GM04503 (cell line): ENCODE data around the gene ZNF488.

Experiments used
- DNase-seq: peaks from one replicate; pipeline ENCODE4 v3.0.0-alpha.2; 2012; ENCODE audit warnings: low read depth

Gene ZNF488

DNA sequence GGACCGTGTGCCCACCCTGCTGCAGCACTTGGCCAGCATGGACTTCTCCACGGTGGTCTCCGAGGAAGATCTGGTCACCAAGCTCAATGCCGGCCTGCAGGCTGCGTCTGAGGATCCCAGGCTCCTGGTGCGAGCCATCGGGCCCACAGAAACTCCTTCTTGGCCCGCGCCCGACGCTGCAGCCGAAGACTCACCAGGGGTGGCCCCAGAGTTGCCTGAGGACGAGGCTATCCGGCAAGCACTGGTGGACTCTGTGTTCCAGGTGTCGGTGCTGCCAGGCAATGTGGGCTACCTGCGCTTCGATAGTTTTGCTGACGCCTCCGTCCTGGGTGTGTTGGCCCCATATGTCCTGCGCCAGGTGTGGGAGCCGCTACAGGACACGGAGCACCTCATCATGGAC is 34.6 kb downstream of the ZNF488 start:
- no peak for DNase-seq

DNA sequence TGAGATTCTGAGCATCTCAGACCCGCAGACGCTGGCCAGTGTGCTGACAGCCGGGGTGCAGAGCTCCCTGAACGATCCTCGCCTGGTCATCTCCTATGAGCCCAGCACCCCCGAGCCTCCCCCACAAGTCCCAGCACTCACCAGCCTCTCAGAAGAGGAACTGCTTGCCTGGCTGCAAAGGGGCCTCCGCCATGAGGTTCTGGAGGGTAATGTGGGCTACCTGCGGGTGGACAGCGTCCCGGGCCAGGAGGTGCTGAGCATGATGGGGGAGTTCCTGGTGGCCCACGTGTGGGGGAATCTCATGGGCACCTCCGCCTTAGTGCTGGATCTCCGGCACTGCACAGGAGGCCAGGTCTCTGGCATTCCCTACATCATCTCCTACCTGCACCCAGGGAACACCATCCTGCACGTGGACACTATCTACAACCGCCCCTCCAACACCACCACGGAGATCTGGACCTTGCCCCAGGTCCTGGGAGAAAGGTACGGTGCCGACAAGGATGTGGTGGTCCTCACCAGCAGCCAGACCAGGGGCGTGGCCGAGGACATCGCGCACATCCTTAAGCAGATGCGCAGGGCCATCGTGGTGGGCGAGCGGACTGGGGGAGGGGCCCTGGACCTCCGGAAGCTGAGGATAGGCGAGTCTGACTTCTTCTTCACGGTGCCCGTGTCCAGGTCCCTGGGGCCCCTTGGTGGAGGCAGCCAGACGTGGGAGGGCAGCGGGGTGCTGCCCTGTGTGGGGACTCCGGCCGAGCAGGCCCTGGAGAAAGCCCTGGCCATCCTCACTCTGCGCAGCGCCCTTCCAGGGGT is 35.2 kb downstream of the ZNF488 start:
- DNase-seq: no peak

DNA sequence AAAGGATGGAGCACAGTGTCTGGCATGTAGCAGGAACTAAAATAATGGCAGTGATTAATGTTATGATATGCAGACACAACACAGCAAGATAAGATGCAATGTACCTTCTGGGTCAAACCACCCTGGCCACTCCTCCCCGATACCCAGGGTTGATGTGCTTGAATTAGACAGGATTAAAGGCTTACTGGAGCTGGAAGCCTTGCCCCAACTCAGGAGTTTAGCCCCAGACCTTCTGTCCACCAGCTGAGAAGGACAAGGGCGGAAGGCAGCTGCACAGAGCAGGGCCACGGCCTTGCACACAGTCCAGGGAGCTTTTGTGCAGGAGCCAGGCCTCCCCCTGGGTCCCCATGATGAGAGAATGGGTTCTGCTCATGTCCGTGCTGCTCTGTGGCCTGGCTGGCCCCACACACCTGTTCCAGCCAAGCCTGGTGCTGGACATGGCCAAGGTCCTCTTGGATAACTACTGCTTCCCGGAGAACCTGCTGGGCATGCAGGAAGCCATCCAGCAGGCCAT is 35.9 kb downstream of the ZNF488 start, which contains the start of gene RBP3:
Gene RBP3 (plus strand): TSS at position 226 of the 514 bp plus-strand sequence. CDS start 122 bp downstream, at position 348.
- DNase-seq: no peak

DNA sequence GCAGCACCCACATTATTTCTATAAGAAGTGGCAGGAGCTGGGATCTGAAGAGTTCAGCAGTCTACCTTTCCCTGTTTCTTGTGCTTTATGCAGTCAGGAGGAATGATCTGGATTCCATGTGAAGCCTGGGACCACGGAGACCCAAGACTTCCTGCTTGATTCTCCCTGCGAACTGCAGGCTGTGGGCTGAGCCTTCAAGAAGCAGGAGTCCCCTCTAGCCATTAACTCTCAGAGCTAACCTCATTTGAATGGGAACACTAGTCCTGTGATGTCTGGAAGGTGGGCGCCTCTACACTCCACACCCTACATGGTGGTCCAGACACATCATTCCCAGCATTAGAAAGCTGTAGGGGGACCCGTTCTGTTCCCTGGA is 36.8 kb downstream of the ZNF488 start:
- DNase-seq: no peak

DNA sequence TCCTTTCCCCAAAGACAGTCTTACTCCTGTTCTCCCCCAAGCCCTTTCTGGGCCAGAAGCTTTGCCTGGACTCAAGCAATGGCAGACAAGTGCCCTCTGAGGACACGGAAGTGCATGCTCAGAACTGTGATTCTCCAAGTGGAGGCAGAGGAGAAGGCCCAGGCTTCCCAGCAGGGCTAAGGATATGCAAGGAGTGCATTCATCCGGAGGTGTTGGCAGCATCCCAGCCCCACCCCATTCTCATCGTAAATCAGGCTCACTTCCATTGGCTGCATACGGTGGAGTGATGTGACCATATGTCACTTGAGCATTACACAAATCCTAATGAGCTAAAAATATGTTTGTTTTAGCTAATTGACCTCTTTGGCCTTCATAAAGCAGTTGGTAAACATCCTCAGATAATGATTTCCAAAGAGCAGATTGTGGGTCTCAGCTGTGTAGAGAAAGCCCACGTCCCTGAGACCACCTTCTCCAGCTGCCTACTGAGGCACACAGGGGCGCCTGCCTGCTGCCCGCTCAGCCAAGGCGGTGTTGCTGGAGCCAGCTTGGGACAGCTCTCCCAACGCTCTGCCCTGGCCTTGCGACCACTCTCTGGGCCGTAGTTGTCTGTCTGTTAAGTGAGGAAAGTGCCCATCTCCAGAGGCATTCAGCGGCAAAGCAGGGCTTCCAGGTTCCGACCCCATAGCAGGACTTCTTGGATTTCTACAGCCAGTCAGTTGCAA is 37.4 kb downstream of the ZNF488 start:
- DNase-seq: no peak

DNA sequence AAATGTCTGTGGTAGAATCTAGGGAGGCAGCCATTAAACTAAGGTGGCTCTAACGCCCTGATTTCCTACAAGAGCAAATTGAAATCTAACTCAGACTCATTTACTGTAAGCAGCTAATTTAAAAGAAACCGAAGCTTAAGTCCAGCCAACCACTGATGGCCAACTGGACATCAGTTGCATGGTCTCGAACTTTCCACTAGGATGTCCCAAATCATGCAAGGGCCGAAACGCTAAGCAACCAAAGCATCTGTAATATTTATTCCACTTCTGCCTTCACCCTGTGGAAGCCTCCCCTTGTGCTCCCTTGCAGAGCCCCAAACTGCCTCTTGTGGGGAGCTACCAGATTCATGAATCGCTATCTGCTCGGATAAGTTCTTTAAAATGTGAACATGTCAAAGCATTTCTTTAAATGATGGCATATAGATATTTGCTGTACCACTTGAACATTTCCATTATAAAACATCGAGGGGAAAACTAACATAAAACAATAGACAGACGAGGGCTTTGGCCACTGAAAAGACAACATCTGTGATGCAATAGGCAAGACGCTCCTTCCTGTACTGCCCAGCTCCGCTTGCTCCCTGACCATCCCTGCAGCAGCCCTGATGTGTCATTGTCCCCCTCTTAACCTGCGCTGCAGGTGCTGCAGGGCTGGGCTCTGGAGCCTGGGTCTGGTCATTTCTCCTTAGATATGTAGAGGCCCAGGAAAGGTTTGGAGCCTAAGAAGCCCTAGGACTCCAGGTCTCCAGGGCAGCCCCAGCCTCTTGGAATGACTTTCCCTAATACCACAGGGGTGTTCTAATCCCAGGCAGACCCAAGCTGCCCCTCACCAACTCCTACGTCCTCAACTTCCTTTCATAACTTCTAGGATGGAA is 38.9 kb downstream of the ZNF488 start:
- DNase-seq: no peak

DNA sequence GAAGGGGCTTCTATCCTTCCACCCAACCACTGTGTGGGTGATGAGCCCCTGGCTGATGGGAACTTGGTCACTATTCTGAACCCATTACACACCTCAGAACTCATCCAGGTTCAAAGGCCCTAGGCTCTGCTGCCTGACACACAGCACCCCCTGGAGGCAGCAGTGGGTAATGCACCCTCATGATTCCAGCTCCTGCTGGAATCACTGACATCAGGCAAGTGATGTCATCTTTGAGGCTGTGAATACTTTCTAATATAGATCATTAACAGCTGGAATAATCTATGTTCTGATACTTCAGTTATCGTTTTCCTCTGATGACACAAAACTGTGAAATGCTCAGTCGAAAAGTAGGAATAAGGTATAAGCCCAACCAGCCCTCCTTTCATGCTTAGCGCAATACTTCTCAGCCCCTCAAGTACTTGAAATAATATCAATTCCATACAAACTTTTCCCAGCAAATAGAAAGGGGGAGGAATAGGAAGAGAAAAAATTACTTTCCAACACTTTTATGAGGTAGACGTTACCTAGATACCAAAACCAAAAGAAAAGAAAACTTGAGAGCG is 43.4 kb downstream of the ZNF488 start:
- no peak for DNase-seq

DNA sequence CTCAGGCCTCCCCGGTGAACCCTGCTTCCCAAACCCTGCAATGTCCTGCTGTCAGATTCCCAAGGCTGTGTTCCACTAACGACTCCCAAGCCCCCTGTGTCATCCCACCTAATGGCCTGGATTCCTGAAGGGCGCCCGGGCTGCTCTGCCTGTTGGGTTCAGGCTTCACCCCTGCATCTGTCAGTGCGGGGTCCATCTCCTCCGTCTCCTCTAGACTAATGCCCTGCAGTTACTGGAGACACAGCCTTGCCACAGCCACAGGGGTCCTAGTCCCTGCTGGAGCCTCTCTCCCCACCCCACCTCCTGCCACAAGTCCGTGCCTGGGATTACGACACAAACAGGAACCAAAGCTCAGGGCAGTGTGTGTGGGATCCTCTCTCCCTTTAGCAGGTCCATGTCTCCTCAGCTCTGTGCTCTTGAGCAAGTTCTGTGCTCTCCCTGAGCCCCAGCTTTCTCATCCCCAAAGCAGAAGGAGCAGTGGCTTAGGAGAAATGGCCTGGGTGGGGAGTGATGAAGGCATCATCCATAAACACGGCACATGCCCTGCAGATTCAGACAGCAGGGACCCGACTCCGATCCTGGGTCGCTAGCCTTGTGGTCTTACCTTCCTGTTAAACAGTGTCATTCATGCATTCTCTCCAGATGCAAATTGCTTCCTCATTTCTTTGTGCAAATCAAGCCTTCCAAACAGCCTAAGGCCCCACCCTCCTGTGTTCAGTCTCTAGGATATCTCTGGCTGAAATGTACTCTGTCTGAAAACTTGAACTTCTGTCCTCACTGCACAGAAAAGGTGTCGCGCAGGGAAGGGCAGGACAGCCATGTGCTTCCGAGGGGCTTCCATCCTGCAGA is 44.1 kb downstream of the ZNF488 start:
- no peak for DNase-seq

DNA sequence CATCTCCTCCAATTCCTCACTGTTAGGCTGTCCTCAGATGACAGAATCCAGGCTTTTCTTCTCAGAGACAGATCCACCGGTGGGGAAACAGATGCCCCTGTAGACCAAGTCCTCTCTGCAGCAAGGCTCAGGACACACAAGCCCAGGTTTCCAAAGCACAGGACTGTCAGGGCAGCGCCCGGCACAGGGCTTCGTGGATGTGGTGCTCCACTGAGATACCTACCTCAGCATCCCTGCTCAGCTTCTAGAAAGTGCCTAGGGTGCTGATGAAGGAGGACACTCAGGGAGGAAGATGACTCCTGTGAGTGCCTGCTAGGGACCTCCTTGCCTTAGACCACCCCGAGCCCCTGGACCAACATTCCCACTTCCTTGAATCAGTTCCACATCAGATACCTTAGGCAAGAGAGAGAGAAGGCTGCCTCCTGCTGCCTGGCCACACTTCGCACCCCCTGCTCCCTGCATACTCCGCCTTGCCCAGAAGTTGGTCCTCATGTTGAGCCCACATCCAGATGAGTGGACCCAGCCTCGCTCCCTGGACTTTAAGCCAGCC is 44.8 kb downstream of the ZNF488 start:
- DNase-seq: no peak

DNA sequence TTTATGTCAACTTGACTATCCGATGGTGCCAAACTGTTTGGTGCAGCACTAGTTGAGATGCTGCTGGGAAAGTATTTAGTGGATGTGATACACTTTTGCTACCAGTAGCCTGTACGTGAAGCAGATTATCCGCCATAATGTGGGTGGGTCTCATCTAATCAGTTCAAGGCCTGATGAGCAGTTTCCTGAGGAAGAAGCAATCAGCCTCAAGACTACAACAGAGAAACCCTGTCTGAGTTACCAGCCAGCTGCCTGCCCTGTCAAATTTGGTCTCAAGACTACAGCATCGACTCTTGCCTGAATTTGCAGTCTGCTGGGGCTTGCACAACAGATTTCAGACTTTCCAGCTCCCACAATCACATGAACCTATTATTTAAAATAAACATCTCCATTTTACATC is 46.8 kb downstream of the ZNF488 start:
- DNase-seq: no peak

DNA sequence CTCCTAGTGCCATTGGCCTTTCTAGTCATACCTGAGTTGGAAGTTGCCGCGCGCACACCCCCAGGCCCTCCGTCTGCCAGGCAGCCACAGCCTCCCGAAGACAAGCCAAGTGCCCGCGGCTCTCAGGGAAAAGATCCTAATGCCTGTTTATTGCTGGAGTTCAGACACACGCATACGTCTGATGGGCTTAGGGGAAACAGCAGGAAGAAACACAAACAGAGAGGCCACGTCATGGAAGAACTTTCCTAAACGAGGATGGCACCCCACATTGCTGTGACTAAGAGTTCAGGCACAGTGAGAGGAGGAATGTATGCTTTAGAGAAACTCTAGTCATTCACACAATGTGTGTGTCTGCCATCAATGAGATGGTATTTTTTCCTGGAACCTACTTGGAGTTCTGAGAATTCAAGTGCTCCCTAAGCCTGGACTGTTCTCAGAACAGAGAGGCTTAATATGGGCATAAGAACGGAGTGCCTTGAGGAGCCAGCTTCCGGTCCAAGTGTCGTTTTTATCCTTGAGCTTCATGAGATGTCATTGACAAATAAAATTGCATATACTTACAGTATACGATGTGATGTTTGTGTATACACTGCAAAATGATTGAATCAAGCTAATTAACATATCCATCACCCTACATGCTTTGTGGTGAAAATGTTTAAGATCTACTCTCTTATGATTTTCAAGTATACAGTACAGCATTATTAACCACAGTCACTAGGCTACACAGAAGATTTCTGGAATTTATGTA is 47.5 kb downstream of the ZNF488 start:
- DNase-seq: no peak

DNA sequence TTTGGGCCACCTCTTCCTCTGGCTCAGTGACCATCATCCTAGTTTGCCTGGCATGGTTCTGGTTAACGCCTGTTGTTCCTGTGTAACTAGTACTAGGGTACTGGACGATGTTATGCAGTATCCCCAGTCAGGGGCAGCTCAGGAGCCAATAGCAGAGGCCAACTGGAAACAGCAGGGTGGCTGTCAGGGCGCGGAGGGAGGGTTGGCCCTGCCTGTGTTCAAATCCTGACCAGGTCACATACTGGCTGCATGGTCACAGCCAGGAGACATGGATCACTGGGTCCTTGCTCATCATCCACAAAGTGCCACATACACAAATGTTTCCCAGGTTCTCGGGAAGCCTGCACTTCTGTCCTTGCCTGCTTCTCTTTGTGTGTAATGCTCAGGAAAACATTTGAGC is 48.2 kb downstream of the ZNF488 start:
- no peak for DNase-seq

DNA sequence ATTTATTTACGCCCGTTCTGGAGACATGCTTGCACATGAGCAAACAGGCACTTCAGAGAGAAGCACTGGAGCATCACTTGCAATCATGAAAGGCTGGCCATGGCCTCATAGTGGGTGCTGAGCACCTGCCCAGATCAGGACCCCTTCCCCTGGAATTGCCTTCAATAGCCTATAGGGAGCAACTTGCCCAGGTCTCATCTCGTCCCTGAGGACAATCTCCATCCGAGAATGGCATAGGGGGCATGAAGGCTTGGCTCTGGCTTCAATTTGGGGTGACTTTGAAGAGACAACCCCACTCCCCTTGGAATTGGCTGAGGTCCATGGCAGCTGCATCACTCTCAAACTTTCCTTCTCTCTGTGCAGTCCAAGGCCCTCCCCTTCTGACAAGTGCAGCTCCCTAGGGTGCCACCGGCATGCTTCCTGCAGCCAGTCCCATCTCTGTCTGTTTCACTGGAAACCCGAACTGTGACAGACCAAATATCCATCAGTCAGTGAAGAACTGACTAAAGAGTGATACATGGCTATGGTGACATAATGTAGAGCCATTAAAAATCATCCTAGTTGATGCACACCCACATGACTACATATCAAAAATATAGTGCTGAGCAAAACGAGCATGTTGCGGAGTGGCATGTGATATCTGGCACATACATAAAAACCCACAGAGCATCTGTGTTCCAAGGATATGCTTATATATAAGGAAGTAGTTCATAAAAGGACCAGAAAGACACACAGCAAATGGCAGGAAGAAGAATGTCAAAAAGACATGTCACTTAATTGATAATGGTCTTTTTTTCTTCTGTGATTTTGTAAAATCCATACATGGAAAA is 49.4 kb downstream of the ZNF488 start:
- DNase-seq: no peak

DNA sequence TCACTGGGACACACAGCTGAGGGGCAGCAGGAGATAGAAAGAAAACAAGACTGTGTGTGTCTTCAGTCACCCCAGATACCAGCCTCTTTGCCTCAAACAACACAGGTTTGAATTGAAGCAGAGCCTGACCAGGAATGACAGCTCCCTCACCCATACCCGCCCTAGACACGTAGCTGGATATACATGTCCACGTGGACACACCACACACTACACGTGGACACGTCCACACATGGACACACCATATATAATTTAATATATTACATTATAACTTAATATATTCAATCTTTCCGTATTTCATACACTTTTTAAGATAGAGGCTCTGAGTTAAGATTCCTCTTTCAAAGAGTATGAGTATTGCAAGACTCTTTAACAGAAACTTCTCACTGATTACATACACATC is 50.6 kb downstream of the ZNF488 start:
- DNase-seq: no peak

DNA sequence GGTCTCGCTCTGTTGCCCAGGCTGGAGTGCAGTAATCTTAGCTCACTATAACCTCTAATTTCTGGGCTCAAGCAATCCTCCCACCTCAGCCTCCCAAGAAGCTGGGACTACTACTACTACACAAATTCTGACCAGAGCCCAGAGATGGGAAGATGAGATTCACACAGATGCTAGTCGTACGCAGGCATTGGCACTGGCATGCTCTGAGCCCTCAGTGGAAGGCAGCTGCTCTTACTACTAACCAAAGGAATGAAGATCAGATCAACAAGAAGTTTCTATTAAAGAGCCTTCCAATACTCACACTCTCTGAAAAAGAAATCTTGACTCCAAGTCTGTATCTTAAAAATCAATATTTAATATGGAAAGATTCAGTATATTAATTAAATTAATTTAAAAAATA is 51.1 kb downstream of the ZNF488 start:
- DNase-seq: no peak

DNA sequence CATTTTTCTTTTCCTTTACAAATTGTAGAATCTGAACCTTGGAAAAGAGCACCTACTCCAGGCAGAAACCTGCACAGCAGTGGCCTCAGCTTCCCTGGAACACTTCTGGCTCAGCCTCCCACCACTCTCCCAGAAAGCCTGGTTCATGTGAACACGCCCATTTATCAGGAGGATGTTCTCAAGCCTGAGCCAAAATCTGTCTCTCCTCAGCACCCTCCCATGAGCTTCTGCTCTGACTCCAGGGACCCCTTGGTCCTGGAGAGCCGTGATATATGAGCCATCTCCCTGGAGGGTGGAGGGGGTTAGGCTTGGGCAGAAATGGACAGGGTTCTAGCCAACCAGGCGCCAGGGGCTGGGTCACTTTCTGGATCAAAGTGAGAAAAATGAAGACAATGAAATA is 51.7 kb downstream of the ZNF488 start:
- no peak for DNase-seq

DNA sequence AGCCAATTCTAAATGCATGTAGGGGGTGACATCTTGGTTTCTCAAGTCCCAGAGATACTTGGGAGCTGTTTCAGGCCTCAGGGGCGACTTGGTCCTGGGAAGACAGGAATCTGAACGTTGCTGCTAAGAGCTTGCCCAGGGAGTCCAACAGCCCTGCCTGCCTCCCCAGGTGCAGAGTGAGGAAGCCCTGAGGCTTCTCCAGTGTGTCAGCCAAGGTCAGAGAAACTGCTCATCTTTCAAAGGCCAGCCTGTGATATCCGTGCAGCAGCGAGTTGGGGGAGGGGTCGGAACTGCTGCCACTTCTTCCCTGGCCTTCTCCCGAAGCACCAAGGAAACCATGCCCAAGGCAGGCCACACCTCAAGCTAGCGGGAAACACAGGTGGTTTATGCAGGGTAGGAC is 52.1 kb downstream of the ZNF488 start:
- DNase-seq: no peak

DNA sequence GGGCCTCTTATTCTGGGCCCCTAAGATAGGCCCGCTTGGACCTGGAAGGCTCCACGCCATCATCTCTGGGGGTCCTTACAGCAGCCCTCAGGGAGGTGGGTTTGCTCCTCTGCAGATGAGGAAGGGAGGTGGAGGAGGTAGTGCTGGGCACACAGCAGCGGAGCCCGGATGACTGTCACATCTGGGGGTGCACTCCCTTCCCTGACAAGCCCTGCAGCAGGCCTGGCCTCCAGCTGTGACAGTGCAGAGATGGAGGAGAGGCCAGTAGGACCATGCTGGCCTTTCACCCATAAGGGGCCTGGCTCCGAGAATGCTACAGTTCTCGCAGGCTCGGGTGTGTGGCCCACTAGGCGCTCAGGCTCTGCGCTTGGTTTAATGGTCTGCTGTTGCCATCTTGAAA is 52.6 kb downstream of the ZNF488 start:
- DNase-seq: no peak

DNA sequence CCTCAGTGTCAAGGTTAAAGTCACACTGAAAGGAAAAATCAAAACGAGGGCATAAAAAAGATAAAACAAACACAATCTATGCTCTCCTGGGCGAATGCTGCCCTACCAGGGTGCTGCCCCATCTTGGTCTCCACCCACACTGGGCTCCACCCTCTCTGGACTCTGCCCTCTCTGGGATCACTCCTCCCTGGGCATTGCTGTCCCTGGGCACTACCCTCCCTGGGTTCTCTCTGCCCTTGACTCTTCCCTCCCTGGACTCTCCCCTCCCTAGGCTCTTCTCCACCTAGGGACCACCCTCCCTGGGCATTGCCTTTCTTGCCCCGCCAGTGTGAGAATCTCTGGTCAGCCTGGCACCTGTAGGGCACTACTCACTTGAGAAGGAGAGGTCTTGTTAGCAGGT is 53.3 kb downstream of the ZNF488 start:
- no peak for DNase-seq
